Ecto neural progenitor cell (in vitro differentiated cells): Measurements from ENCODE around the gene C1QTNF6.

Source experiments
- DNase-seq: peaks from one replicate; pipeline ENCODE4 v3.0.0-alpha.2; 2018; ENCODE audit warnings: low spot score

C1QTNF6 gene

DNA sequence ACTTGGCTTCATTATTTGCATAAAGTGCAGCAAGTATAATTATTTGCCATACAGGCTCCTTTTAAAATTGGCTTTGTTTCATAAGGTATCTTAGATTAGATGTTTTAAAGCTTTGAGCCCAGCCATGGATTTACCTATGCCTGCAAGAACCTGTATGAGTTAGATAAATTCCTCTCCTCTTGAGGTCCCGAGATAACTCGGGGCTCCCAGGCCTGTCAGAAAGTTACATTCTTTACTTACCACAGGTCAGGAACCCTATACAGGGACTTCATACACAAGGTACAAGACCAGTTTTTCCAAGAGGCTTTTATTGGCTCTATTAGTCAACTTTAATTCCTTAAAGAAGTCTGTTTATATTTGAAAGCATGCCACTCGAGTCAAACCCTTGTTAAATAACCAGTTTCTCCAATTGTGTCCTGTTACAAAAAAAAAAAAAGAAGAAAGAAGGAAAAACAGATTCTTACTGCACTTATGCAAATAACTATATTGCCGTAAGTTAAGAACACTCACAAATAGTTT is 2.3 kb upstream of the C1QTNF6 start:
- DNase-seq = no peak

DNA sequence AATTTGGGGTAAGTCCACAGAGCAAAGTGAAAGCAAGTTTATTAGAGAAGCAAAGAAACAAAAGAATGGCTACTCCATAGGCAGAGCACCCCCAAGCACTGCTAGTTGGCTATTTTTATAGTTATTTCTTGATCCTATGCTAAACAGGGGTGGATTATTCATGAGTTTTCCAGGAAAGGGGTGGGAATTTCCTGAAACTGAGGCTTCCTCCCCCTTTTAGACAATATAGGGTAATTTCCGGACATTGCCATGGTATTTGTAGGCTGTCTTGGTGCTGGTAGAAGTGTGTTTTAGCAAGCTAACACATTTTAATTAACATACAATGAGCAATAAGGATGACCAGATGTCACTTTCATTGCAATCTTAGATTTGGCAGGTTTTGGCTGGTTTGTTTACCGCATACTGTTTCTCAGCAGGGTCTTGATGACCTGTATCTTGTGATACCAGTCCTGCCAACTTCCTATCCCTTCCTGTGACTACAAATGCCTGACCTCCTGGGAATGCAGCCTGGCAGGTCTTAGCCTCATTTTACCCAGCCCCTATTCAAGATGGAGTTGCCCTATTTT is 937 bp upstream of the C1QTNF6 start:
- no peak for DNase-seq

DNA sequence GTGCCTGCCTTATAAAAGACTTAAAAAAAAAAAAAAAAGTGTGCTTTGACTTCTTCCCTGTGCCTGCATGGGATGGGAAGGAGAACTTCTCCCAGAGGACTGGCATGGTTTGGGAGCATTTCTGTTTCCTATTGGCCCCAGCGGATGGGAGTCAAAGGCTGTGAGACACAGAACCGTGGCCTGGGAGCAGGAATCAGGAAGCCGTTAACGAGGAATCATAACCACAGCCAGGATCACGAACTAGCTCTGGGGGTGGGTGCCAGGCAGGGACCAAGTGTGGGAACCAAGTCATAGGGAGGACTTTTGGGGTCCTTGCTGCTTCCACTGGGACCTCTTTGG is 526 bp downstream of the C1QTNF6 start:
- DNase-seq = no peak

DNA sequence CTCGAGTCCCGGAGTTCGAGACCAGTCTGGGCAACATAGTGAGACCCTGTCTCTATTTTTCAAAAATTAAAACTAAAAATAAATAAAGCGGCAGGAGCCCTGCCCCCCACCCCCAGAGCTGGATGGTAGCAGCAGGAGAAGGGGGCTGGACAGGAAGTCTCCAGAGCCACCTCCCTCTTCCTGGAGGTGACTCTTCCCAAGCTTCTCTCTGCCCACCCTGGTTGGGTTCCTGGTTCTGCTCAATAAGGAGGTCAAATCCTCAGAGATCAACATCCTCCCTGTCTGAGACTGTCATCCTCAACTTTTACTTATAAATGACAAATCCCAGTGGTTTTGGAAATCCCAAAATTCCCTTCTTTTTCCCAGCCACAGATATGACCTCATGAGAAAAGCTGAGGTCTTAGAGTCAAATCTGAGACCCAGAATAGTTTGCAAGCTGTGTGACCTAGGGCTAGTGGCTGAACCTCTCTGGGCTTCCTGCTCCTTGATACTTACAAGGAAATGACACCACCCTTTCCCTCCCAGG is 987 bp downstream of the C1QTNF6 start:
- DNase-seq = no peak

DNA sequence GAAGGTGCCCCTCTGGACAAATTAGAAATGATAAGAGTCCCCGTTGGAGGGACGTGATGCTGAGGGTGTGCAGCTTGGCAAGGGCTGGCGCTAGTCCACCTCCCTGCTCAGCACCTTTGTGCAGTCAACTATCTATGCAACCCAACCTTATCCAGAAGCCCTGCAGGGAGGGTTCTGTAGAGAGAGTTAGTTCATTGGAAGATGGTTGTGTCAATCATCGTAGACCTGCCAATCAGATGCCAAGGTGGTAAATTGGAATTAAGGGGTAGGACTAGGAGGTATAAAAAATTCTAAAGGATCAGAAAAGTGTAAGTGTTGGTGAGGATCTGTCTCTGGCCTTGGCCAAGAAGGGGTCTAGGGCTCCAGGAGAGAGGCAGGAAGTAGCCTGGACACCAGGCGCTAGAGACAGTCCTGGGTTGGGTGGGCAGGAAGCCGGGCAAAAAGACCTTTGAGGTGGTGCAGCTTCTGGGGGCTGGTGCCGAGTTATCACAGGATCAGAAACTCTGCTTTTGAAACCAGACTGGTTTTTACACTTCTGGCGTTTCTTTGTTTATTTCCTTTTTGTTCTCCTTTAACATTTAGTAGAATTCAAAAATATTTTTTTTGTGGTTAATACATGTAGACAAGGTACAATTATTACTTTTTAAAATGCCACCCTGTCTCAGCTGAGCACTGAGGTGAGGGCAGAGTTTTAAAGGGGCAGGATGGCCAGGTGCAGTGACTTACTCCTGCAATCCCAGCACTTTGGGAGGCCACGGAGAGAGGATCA is 1.6 kb downstream of the C1QTNF6 start:
- DNase-seq = no peak

DNA sequence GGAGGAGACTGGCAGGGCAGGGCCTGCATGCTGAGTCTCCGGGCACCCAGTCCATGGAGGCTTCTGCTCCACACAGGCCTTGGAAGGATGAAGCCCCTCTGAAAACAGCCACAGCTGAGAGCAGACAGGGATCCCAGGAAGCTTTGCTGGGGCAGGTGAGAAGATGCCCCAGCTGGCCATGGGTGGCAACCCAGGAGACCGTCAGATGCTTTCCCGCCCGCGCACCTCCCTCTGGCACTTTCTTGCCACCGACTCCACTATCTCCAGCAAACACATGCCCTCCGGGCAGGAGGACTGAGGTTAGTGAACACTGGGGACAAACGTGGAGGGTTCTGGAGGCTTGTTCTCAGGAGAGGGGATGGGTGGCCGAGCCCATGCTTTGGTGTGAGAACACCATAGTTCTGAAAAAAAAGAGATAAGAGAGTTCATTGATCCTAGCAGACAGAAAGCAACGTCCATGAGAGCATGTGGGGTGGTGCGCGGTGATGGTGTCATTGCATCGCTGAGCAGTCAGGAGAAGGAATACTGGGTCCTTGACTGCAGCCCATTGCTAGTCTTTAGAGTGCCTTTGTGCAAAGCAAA is 2.3 kb downstream of the C1QTNF6 start:
- no peak for DNase-seq

DNA sequence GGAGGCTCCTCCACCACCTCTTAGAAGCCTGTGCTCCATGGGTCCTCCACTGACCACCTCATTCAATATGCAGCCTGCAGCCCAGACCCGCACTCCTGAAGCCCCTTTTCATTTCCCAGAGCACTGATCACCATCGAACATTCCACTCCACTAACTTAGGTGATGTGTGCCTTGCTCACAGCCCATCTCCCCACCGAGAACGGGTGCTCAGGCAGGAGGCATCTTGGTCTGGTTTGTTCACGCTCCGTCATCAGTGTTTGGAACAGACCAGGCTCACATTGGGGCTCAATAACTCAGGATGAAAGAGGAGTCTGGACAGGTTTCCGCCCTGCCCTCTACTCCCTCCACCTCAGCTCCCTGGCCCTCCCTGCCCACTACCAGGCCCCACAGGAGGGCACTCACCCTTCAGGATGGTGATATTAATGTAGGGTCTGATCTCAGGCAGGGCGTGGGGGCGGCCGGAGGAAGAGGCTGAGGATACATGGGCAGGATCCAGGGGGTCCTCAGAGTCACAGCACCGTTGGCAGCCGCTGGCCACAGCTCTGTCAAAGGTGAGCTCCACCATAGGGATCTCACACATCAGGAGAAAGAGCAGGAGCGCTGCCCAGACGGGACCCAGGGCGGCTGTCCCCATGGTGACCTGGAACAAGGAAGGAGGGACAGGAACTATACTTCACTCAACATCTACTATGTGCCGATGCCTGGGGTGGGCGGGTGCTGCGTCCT is 3.1 kb downstream of the C1QTNF6 start:
- no peak for DNase-seq

- DNase-seq = no peak
These were observed 3.7 kb downstream of the C1QTNF6 start for GRCh38 chr22:37184380-37184755.

DNA sequence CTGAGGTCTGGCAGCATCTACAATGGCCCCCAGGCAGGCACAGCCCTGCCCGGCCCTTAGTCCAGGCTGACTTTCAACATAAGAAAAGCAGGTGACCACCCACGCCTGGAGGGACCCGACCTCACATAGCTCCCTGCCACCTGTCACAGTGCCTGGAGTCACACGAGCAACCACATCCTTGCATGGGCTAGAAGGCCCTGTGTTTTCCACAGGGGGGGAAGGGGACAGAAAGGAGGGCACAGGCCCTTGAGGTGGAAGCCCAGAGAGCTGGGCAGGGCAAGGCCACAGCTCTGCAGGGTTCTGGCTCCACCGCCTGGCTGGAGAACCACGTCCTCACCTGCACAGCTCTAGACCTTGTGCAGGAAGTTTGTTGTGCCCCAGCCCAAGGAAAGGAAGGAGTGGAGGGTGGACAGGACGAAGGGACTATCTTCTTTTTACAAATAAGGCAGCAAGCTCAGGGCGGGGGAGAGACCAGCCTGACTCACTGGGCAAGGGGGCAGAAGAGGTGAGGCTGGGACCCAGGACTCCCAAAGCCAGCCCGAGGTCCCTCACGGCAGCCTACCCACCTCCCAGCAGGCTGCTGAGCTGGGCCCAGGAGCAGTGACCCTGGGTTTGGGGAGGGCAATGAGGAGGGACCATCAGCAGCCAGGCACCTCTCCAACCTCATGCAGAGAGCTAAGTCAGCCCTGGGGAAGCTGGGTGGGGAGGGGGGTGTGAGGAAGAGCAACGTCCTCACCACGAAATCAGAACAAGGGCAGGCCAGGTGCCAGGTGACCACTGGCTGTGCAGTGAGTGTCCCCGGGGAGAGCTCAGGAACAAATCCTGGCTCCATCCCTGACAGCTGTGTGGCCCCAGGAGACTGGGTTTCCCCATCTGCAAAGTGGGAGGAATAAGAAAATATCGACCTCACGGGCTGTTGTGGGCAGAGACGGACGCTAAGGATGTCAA is 4.3 kb downstream of the C1QTNF6 start:
- DNase-seq = no peak

- DNase-seq = no peak
These were observed 5.2 kb downstream of the C1QTNF6 start for GRCh38 chr22:37182949-37183245.

- no peak for DNase-seq
These were observed 5.7 kb downstream of the C1QTNF6 start for GRCh38 chr22:37182101-37182948.

DNA sequence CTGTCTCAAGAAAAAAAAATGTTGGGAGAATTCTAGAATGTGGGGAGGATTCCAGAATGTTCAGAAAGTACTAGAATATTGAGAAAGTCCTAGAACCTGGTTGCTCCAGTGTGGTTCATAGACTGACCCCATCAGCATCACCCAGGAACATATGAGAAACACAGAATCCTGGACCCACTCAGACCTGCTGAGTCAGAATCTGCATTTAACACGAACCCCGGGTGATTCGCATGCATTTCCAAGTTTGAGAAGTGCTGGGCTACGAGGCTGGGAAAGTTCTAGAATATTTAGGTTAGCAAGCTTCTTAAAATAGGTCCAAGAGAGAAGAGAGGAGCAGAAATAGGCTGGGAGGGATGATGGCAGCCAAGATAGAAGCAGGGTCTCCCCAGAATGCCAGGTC is 6.4 kb downstream of the C1QTNF6 start:
- no peak for DNase-seq

DNA sequence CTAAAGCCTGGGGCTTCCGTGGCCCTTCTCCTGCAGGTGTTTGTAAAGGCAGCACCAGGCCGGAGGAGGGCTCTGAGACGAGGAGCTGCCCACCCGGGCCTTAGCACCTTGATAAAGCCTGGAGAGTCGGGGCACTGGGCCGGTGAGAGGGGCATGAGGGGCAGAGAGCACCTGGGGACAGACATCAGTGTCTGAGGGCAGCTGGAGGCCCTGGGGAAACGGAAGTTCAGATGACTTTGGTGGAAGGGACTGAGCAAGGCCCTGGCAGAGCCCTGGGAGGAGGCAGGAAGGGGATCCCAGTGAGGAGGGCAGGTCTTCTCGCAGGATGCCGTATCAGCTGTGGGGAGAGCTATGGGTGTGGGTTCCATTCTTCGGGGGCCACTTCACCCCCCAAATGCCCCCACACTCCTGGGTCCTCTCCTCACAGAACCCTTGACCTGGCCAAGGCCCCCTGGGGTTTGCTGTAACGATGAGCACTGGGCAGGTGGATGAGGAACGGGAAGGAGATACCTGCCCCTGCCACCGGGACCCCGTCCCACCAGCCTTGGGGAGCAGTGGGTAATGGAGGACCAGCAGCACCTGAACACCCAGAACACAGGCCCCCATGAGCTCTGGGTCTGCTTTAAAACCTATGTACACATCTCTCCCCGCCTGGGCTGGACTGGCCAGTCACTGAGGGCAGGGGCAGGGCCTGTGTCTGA is 7.4 kb downstream of the C1QTNF6 start:
- no peak for DNase-seq

- no peak for DNase-seq
These were observed 8.2 kb downstream of the C1QTNF6 start for GRCh38 chr22:37179622-37180420.

GRCh38 chr22:37179126-37179470 is 8.9 kb downstream of the C1QTNF6 start:
- no peak for DNase-seq

- no peak for DNase-seq
These were observed 9.5 kb downstream of the C1QTNF6 start for GRCh38 chr22:37178350-37179125.

- DNase-seq = no peak
These were observed 10.3 kb downstream of the C1QTNF6 start for GRCh38 chr22:37177755-37178154.

DNA sequence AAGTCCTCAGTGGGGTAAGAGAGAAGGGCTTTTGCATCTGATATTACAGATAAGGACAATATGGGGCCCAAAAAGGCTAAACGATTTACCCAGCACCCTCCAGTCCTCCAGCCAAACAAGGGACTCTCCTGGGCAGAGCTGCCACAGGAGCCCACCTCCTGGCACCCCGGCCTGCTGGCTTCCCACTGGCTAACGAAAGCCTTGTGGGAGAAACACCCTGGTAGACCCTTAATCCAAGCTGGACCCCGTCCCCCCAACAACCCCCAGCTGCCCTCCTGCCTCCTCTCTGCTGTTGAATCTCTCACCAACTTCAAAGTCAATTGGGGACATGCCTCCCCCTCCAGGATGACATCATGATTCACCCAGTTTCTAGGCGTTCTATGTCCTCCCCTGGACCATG is 10.8 kb downstream of the C1QTNF6 start:
- DNase-seq = no peak
